Left lung (tissue), 14 donors: ENCODE results near the gene PRKCD. TPM values are rescaled to one million over a fixed set of nuclear protein-coding genes. Genes with fewer than 3 reads are reported as not detected.

Experiments
- ATAC-seq: fragments of 200-7000 bp; cut with Tn5 transposase; one replicate; pipeline ENCODE4 v1.9.1; 2020; ENCODE audit warnings: moderate library complexity
- DNase-seq, 4 donors: peaks; one replicate each; pipeline ENCODE4 v3.0.0-alpha.2; 2013 to 2020
- H3K27ac ChIP-seq, 2 donors: fragments of 200-600 bp; sonication (generic) in 1 of 2; one replicate each; pipeline versions ENCODE4 v1.5.0 to v1.8.0; 2020 to 2021
- H3K27me3 ChIP-seq, 2 donors: fragments of 200-600 bp; sonication (generic) in 1 of 2; one replicate each; pipeline versions ENCODE4 v1.5.0 to v1.8.0; 2020 to 2021
- H3K36me3 ChIP-seq, 2 donors: fragments of 200-600 bp; sonication (generic) in 1 of 2; one replicate each; pipeline versions ENCODE4 v1.5.0 to v1.8.0; 2020 to 2021
- H3K4me1 ChIP-seq, 2 donors: fragments of 200-600 bp; one replicate each; pipeline ENCODE4 v1.8.0; 2021
- H3K4me3 ChIP-seq, 2 donors: fragments of 200-600 bp; sonication (generic) in 1 of 2; one replicate each; pipeline versions ENCODE4 v1.5.0 to v1.8.0; 2020 to 2021; ENCODE audit warnings: mild to moderate bottlenecking in 1 of 2
- H3K9me3 ChIP-seq, 2 donors: fragments of 200-600 bp; sonication (generic) in 1 of 2; one replicate each; pipeline versions ENCODE4 v1.5.0 to v1.8.0; 2020 to 2021
- intact Hi-C, 2 donors: fragments of 100-400 bp; cut with DNase I; formaldehyde crosslinking; loops; one replicate each; pipeline versions ENCODE4 v1.11.2 to v1.14.2; 2022
- long read RNA-seq, 12 donors: library from polyadenylated mRNA in 2 of 12; unstranded in 2 of 12; transcript quantifications; one replicate each; pipeline ENCODE4 v2.0.0 and lab custom pipeline, GENCODE V29; 2019 to 2026
- polyA plus RNA-seq, 6 donors: library from polyadenylated mRNA; unstranded; fragments of 120-200 nt; gene quantifications; one replicate each; pipeline ENCODE4 v1.2.1, GENCODE V29; 2013; ENCODE audit not compliant: insufficient read length in 6 of 6
- total RNA-seq, 2 donors: library from RNA; stranded (reverse); fragmentation: NEBNext Ultra II Directional; extraction: Animal tissue kit (Norgen Biotek cat#: 25700); gene quantifications; one replicate each; pipeline ENCODE4 v1.2.1, GENCODE V29; 2021
- TF ChIP-seq, protein P1 (sequence below), 2 donors: fragments of 200-600 bp; sonication (generic) in 1 of 2; IDR thresholded peaks; one replicate each; pipeline versions ENCODE4 v1.5.0 to v1.8.0; 2021; ENCODE audit warnings: antibody characterized with exemption in 2 of 2
- donor health status: DM: no; HTN: yes; CAD: no.
- donor health status: DM: no; HTN: no; CAD: no.

Gene PRKCD
- total RNA-seq (10 to 100 TPM; 73.2 to 73.7 TPM), polyA plus RNA-seq (10 to 100 TPM; 45.5 to 56.7 (median 49.6) TPM)
- long read RNA-seq, donor 1, partial matches to known transcripts = 14 of 19 reads
- long read RNA-seq, donor 1, other reads (novel, unspliced or antisense) = 0 of 19 reads
- long read RNA-seq, donor 2, partial matches to known transcripts = 11 of 13 reads
- long read RNA-seq, donor 2, other reads (novel, unspliced or antisense) = 0 of 13 reads
- long read RNA-seq, donor 3, partial matches to known transcripts = 9 of 13 reads
- long read RNA-seq, donor 3, other reads (novel, unspliced or antisense) = 0 of 13 reads
- long read RNA-seq, donor 4, transcript PRKCD-201 (19 exons, 2,680 nt) = minor isoform, 6 of 23 reads
- long read RNA-seq, donor 4, transcript PRKCD-202 (18 exons, 2,810 nt) = major isoform, 7 of 23 reads
- long read RNA-seq, donor 4, partial matches to known transcripts = 4 of 23 reads
- long read RNA-seq, donor 4, other reads (novel, unspliced or antisense) = 6 of 23 reads
- long read RNA-seq, donor 5, transcript PRKCD-202 (18 exons, 2,810 nt) = major isoform, 5 of 31 reads
- long read RNA-seq, donor 5, partial matches to known transcripts = 22 of 31 reads
- long read RNA-seq, donor 5, other reads (novel, unspliced or antisense) = 0 of 31 reads
- long read RNA-seq, donor 6, transcript PRKCD-202 (18 exons, 2,810 nt) = major isoform, 6 of 10 reads
- long read RNA-seq, donor 6, partial matches to known transcripts = 0 of 10 reads
- long read RNA-seq, donor 6, other reads (novel, unspliced or antisense) = 0 of 10 reads
- long read RNA-seq, donor 7, partial matches to known transcripts = 11 of 14 reads
- long read RNA-seq, donor 7, other reads (novel, unspliced or antisense) = 0 of 14 reads
- long read RNA-seq, donor 8, transcript PRKCD-202 (18 exons, 2,810 nt) = major isoform, 7 of 22 reads
- long read RNA-seq, donor 8, partial matches to known transcripts = 12 of 22 reads
- long read RNA-seq, donor 8, other reads (novel, unspliced or antisense) = 0 of 22 reads
- long read RNA-seq, donor 9 = 0 reads
- long read RNA-seq, donor 10, partial matches to known transcripts = 2 of 3 reads
- long read RNA-seq, donor 10, other reads (novel, unspliced or antisense) = 0 of 3 reads
- long read RNA-seq, donor 11, partial matches to known transcripts = 5 of 7 reads
- long read RNA-seq, donor 11, other reads (novel, unspliced or antisense) = 0 of 7 reads
- long read RNA-seq, donor 12, transcript PRKCD-202 (18 exons, 2,810 nt) = major isoform, 5 of 7 reads
- long read RNA-seq, donor 12, partial matches to known transcripts = 0 of 7 reads
- long read RNA-seq, donor 12, other reads (novel, unspliced or antisense) = 0 of 7 reads

DNA sequence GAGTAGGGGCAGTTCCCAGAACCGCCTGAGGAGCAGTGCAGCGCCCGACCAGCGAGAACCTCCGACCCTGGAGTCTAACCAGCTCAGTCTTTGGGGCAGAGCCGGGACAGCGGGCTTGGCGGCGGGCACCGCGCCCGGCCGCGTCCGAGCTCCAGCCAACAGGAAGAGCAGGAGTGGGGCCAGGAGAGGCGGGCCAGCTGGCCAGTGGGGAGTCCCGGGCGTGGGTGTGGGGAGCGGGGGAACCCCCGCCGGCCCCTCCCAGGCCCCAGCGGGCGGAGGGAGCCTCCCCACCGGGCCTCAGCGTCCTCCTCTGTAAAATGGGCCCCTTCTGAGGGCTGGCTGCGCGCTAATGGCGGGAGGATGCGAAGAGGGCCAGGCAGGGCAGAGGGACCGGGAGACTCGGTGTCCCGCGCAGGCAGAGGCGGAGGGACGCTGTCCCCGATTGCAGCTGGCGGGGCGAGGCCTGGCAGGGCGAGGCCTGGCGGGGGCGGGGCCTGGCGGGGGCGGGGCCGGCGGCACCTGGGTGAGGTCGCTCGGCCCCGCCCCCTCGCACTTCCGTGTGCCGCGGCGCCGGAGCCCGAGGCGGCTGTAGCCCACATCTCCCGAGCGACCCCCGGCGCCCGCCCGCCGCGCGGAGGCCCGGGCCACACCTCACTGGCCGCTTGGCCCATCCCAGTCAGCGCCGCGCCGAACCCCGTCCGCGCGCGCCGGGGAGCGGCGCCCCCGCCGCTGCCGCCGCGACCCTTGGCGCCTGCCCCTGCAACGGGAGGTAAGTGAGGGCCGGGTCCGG lies at the start of gene PRKCD:
Gene PRKCD (plus strand): TSS at position 550 of the 790 bp plus-strand sequence. CDS start 17,214 bp downstream, outside the sequence.
- peak; percentile 66 to 95 (median 88) for DNase-seq
- TF ChIP-seq, protein P1, sequence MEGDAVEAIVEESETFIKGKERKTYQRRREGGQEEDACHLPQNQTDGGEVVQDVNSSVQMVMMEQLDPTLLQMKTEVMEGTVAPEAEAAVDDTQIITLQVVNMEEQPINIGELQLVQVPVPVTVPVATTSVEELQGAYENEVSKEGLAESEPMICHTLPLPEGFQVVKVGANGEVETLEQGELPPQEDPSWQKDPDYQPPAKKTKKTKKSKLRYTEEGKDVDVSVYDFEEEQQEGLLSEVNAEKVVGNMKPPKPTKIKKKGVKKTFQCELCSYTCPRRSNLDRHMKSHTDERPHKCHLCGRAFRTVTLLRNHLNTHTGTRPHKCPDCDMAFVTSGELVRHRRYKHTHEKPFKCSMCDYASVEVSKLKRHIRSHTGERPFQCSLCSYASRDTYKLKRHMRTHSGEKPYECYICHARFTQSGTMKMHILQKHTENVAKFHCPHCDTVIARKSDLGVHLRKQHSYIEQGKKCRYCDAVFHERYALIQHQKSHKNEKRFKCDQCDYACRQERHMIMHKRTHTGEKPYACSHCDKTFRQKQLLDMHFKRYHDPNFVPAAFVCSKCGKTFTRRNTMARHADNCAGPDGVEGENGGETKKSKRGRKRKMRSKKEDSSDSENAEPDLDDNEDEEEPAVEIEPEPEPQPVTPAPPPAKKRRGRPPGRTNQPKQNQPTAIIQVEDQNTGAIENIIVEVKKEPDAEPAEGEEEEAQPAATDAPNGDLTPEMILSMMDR (IDR thresholded peaks at IDR 0.05) = peak in 1 of 2 donors; percentile 36
- H3K4me1 ChIP-seq = peaks cover 22 to 80% of the 10 kb centered on the region in 2 donors
- intact Hi-C loops = no loop called here
- H3K9me3 ChIP-seq = no peaks in the 10 kb centered on the region
- H3K27ac ChIP-seq = peak within 1 kb of the TSS; percentile 84 to 95
- peaks cover 0 to 4% of the 10 kb centered on the region in 2 donors for H3K36me3 ChIP-seq
- peak within 1 kb of the TSS; percentile 82 to 89 for H3K4me3 ChIP-seq
- H3K27me3 ChIP-seq = peaks cover 0 to 16% of the 10 kb centered on the region in 2 donors
- peak; percentile 80 for ATAC-seq

DNA sequence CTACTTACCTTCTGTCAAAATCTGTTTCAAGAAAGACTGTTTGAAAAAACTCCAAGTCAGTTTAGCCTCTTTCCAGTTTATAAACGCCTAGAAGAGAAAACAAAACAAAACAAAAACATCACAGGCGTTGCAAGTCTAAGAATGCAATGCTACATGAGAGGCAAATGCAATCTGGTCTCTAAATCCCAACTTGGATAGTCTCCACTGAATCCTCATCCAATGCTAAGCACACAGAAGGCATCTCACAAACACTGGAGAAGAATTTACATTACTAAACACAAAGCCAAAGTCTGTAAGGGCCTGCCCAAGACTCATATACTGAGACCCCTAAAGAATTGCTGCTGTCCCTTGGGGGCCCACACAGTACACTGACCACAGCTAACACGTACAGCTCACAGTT lies 49.2 kb upstream of the PRKCD start:
- Histone ChIP-seq H3K4me3 (no peak overlapping the region), H3K9me3 (no peaks in the 10 kb centered on the region), H3K4me1 (peaks cover 5 to 43% of the 10 kb centered on the region in 2 donors), H3K36me3 (peaks cover 0 to 50% of the 10 kb centered on the region in 2 donors), H3K27me3 (no peaks in the 10 kb centered on the region), H3K27ac (no peak overlapping the region)
- DNase-seq = no peak
- intact Hi-C loops = no loop called here
- no peak for ATAC-seq
- TF ChIP-seq, protein P1 (IDR thresholded peaks at IDR 0.05) = no peak

DNA sequence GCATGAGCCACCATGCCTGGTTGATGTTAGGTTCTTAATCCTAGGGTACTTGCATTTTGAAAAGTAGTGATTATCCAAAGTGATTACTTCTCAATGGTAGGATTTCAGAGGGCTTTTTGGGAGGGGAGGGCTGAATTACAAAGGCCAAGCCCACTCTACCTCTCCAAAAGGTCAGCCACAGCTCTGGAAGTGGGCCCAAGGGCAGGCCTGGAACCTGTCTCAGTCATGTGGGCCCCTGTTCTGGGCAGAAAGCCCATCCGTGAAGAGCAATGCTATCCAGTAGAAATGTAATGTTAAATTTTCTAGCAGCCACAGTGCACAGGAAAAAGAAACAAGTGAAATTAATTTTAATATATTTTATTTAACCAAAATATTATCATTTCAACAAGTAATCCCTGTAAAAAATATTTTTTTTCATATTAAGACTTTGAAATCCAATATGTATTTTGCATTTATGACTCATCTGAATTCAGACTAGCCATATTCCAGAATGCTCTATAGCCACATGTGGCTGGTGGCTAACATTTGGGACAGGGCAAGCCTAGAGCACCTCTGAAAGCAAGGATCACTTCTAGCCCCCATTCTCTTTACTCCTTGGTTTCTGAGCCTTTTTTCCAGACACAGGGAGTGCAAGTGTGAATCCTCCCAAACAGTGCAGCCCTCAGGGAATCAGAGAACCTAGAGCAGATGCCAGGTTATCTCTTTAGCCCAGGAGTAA lies 47.6 kb upstream of the PRKCD start:
- Histone ChIP-seq H3K9me3 (no peaks in the 10 kb centered on the region), H3K4me1 (peaks cover 5 to 43% of the 10 kb centered on the region in 2 donors), H3K27me3 (no peaks in the 10 kb centered on the region), H3K4me3 (no peak overlapping the region), H3K36me3 (peaks cover 0 to 56% of the 10 kb centered on the region in 2 donors), H3K27ac (peak overlapping the region in 1 of 2 donors; percentile 81)
- ATAC-seq (no peak), DNase-seq (no peak)
- TF ChIP-seq, protein P1 (IDR thresholded peaks at IDR 0.05) = no peak
- intact Hi-C loops = no loop called here

DNA sequence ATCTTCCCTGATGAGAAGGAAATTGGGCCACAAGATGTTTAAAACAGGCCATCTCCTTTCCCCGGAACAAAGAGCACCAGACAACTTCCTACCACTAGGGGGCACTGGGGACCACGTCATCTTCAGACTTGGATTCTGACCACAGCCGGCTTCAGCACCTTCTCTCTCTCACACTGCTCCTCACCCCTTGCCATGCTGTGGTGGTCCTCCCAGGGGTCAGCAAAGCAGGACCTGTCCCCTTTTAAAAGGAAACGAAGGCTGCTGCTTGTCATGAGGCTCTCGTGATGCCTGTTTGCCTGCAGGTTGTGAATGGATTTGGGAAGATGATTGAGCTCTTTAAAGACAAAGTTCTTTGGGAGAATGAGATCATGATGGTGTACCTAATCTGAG lies 47.0 kb upstream of the PRKCD start:
- intact Hi-C loops = no loop called here
- ATAC-seq (peak; percentile 84), DNase-seq (peak; percentile 75 to 88 (median 78))
- Histone ChIP-seq H3K4me1 (peaks cover 5 to 43% of the 10 kb centered on the region in 2 donors), H3K36me3 (peaks cover 0 to 56% of the 10 kb centered on the region in 2 donors), H3K9me3 (no peaks in the 10 kb centered on the region), H3K4me3 (no peak overlapping the region), H3K27ac (peak overlapping the region in 1 of 2 donors; percentile 81), H3K27me3 (no peaks in the 10 kb centered on the region)
- TF ChIP-seq, protein P1 (IDR thresholded peaks at IDR 0.05) = peak; percentile 80 to 92
